ENCODE measurements around the gene EVC. TPM values are rescaled to one million over a fixed set of nuclear protein-coding genes. Genes with fewer than 3 reads are reported as not detected.
A peak's percentile ranks its signal among the peaks of the same experiment; 100 is the strongest.
"Not testable (repeated sequence)": the region's sequence is repeated elsewhere in the genome, so short reads cannot be mapped to it uniquely, and the experiment has no call there.

Gene EVC
- total RNA-seq, 2 donors from 2014 or later, result 7.2 TPM; not detected in 1

- not testable (repeated sequence) for H3K9me3 Mint-ChIP-seq; DNase-seq (ENCODE audit: low spot score); H3K4me3 Mint-ChIP-seq; H3K4me1 Mint-ChIP-seq (ENCODE audit: low read depth in 2 of 2); H3K36me3 Mint-ChIP-seq; ATAC-seq; H3K27ac Mint-ChIP-seq; H3K27me3 Mint-ChIP-seq
Observed at GRCh38 chr4:5837483-5837882, 126.5 kb downstream of the EVC start.

- DNase-seq (ENCODE audit: low spot score), result no peak
- Mint-ChIP-seq H3K9me3 (no peaks in the 10 kb centered on the region), H3K27me3 (peaks cover 0 to 8% of the 10 kb centered on the region in 2 donors), H3K27ac (no peak overlapping the region), H3K4me3 (no peak overlapping the region), H3K4me1 (ENCODE audit: low read depth in 2 of 2) (no peaks in the 10 kb centered on the region), H3K36me3 (no peaks in the 10 kb centered on the region)
- peak in 1 of 2 donors; percentile 28 for ATAC-seq
Observed at GRCh38 chr4:5839332-5839731, 128.3 kb downstream of the EVC start.

DNA sequence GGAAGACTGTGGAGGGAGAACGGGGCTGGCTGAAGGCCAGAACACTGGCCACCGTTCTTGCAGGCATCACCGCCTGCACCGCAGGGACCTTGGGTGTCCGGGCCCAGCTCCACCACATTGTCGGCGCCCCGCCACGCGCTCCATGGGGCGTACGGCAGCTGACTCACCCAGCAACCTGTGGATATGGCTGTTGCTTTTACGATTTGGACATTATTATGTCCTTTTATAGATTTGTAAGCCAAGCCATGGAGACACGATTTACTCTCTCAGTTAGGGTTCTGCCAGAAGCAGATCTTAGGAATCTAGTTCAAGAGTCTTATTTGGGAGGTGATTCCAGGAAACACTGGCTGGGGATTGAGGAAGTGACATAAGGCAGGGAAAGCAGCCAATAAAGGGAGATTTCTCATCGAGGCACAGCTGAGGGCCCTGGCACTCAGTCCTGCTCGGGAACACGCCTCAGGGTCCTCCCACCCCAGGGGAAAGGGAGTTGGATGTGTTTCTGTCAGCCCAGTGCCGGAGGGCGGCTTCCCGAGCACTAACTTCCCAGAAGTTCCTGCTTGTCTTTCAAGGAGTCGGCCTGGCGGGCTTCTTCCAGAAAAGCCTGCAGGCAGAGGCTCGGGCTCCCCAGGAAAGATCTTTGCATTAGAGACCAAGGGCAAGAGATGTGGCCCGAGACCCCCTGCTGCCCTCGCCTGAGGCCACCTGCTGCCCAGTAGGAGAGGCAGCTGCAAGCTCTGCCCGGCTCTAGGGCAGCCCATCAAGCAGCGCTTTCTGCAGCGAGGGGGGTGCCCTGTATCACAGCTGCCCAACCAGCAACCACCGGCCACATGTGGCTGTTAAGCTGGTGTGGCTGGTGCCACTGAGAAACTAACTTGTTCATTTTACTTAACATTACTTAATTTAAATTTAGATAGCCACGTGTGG, 129.0 kb downstream of the EVC start:
- Mint-ChIP-seq H3K36me3 (no peaks in the 10 kb centered on the region), H3K27me3 (peaks cover 0 to 8% of the 10 kb centered on the region in 2 donors), H3K4me1 (ENCODE audit: low read depth in 2 of 2) (no peaks in the 10 kb centered on the region), H3K9me3 (no peaks in the 10 kb centered on the region), H3K4me3 (no peak overlapping the region), H3K27ac (no peak overlapping the region)
- no peak for ATAC-seq
- no peak for DNase-seq (ENCODE audit: low spot score)

- Mint-ChIP-seq H3K27me3 (peaks cover 3 to 12% of the 10 kb centered on the region in 2 donors), H3K27ac (no peak overlapping the region), H3K36me3 (no peaks in the 10 kb centered on the region), H3K4me1 (ENCODE audit: low read depth in 2 of 2) (no peaks in the 10 kb centered on the region), H3K9me3 (no peaks in the 10 kb centered on the region), H3K4me3 (no peak overlapping the region)
- DNase-seq (ENCODE audit: low spot score), result no peak
- ATAC-seq, result no peak
Observed at GRCh38 chr4:5842456-5842855, 131.5 kb downstream of the EVC start.

DNA sequence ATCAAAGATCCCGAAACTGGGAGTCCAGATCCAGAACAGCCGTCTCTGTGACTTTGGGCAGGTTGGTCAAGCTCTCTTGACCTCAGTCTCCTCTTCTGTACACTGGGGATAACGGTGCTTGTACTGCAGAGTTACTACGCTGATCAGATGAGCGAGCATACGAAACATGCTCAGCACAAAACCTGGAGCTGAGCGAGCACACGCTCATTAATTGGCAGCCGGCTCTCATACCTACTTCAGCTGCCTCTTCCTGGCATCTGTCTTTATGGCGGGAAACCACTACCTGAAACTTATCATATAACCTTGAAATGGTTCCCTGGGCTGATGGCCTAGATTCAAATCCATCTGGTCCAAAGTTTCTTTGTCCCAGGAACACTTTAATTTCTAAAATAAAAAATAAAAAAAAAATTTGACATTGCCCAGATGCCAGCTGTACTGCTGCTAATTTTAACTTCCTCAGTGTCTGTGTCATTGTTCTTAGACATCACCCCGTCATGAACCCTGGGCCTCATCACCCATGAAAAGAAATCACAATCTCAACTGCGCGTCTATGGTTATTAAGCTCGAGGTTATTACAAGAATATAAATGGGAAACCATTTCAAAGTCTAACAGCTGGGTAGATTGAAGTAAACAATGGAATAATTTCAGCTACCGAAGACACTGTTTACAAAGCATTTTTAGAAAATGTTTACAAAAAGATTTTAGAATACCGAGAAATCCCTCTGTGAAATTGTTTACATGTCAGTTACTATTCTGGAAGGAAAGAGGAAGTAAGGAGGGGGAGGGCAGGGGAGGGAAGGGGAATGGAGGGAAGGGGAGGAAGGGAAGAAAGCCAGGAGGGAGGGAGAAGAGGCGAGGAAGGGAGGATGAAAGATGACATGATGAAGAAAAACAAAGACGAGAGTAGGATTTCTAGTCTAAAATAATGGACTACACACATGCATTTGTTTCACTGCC, 132.9 kb downstream of the EVC start:
- Mint-ChIP-seq H3K4me1 (ENCODE audit: low read depth in 2 of 2) (no peaks in the 10 kb centered on the region), H3K27me3 (peaks cover 8 to 26% of the 10 kb centered on the region in 2 donors), H3K9me3 (no peaks in the 10 kb centered on the region), H3K27ac (no peak overlapping the region), H3K36me3 (no peaks in the 10 kb centered on the region), H3K4me3 (no peak overlapping the region)
- no peak for DNase-seq (ENCODE audit: low spot score)
- no peak for ATAC-seq

GRCh38 chr4:5845035-5845905, 134.3 kb downstream of the EVC start:
- no peaks in the 10 kb centered on the region for H3K36me3 Mint-ChIP-seq
- ATAC-seq, result peak in 1 of 2 donors; percentile 25
- no peaks in the 10 kb centered on the region for H3K9me3 Mint-ChIP-seq
- no peak for DNase-seq (ENCODE audit: low spot score)
- no peaks in the 10 kb centered on the region for H3K4me1 Mint-ChIP-seq (ENCODE audit: low read depth in 2 of 2)
- H3K27me3 Mint-ChIP-seq, result peaks cover 10 to 40% of the 10 kb centered on the region in 2 donors
- H3K27ac Mint-ChIP-seq, result no peak overlapping the region
- H3K4me3 Mint-ChIP-seq, result no peak overlapping the region

- H3K4me1 Mint-ChIP-seq (ENCODE audit: low read depth in 2 of 2), result no peaks in the 10 kb centered on the region
- H3K27ac Mint-ChIP-seq, result no peak overlapping the region
- no peak overlapping the region for H3K4me3 Mint-ChIP-seq
- H3K36me3 Mint-ChIP-seq, result no peaks in the 10 kb centered on the region
- DNase-seq (ENCODE audit: low spot score) (no peak), ATAC-seq (no peak)
- H3K27me3 Mint-ChIP-seq, result peaks cover 16 to 57% of the 10 kb centered on the region in 2 donors
- H3K9me3 Mint-ChIP-seq, result no peaks in the 10 kb centered on the region
Observed at GRCh38 chr4:5851637-5852301, 140.8 kb downstream of the EVC start.

- Mint-ChIP-seq H3K4me3 (no peak overlapping the region), H3K27me3 (peaks cover 16 to 51% of the 10 kb centered on the region in 2 donors), H3K4me1 (ENCODE audit: low read depth in 2 of 2) (no peaks in the 10 kb centered on the region), H3K9me3 (no peaks in the 10 kb centered on the region), H3K36me3 (no peaks in the 10 kb centered on the region), H3K27ac (no peak overlapping the region)
- DNase-seq (ENCODE audit: low spot score) (no peak), ATAC-seq (no peak)
Observed at GRCh38 chr4:5852523-5853202, 141.7 kb downstream of the EVC start.

DNA sequence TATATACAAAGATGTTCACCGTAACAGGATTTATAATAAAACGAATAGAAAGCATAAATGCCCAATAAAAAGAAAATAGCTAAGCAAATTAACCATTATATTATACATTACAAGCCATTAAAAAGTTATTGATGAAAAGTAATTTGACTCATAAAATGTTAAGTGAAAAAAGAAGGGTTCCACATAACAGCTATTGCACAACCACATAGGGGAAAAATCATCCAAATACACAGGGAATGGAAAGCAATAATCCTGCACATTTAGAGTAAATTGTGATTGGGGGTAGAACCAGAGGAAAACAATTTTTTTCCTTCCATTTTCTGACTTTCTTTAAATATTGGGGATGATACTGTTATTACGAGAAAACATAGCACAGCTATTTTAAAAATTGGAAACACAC, 143.9 kb downstream of the EVC start:
- no peaks in the 10 kb centered on the region for H3K4me1 Mint-ChIP-seq (ENCODE audit: low read depth in 2 of 2)
- H3K27ac Mint-ChIP-seq, result no peak overlapping the region
- no peak overlapping the region for H3K4me3 Mint-ChIP-seq
- peaks cover 9 to 28% of the 10 kb centered on the region in 2 donors for H3K27me3 Mint-ChIP-seq
- no peaks in the 10 kb centered on the region for H3K9me3 Mint-ChIP-seq
- ATAC-seq (no peak), DNase-seq (ENCODE audit: low spot score) (no peak)
- H3K36me3 Mint-ChIP-seq, result no peaks in the 10 kb centered on the region

GRCh38 chr4:5856362-5856761, 145.4 kb downstream of the EVC start:
- not testable (repeated sequence) for DNase-seq (ENCODE audit: low spot score); H3K9me3 Mint-ChIP-seq; H3K4me3 Mint-ChIP-seq; H3K4me1 Mint-ChIP-seq (ENCODE audit: low read depth in 2 of 2); ATAC-seq; H3K27ac Mint-ChIP-seq; H3K36me3 Mint-ChIP-seq
- H3K27me3 Mint-ChIP-seq, result peaks cover 1 to 15% of the 10 kb centered on the region in 2 donors

- peaks cover 3 to 12% of the 10 kb centered on the region in 2 donors for H3K27me3 Mint-ChIP-seq
- no peak overlapping the region for H3K27ac Mint-ChIP-seq
- H3K9me3 Mint-ChIP-seq, result no peaks in the 10 kb centered on the region
- DNase-seq (ENCODE audit: low spot score), result no peak
- H3K4me3 Mint-ChIP-seq, result no peak overlapping the region
- ATAC-seq, result no peak
- H3K4me1 Mint-ChIP-seq (ENCODE audit: low read depth in 2 of 2), result no peaks in the 10 kb centered on the region
- no peaks in the 10 kb centered on the region for H3K36me3 Mint-ChIP-seq
Observed at GRCh38 chr4:5857199-5857598, 146.2 kb downstream of the EVC start.

DNA sequence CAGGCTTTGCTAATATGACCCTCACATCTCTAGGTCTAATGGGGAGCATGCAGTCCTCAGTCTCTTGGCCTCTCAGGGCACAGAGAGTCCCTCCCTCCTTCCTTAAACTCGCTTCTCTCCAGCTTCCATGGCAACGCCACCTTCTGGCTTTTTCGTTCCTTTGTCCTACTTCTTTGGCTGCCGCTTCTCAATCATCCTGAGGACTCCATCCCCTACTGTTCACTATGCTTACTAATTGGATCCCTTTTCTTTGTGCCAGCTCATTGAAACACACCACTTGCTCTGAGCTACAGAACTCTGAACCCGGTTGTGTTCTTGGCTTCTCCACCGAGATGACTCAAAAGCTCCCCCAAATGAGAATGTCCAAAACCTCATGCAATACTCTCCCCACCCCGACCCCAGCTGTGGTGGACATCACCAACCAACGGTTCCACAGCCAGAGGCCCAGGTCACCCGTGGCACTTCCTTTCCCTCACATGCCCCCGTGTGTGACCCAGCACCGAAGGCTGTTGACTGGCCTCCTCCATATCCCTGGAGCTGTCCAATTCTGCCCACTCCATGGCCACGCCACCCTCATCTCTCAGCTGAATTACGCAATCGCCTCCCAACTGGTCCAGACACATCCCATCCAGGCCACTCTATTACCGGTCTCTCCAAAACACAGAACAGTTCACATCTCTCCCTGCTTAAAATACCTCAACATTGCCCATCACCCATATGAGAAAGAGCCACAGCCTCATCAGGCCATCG, 147.2 kb downstream of the EVC start:
- Mint-ChIP-seq H3K27ac (no peak overlapping the region), H3K4me1 (ENCODE audit: low read depth in 2 of 2) (peaks cover 0 to 1% of the 10 kb centered on the region in 2 donors), H3K36me3 (no peaks in the 10 kb centered on the region), H3K4me3 (no peak overlapping the region), H3K9me3 (no peaks in the 10 kb centered on the region), H3K27me3 (peaks cover 4 to 8% of the 10 kb centered on the region in 2 donors)
- DNase-seq (ENCODE audit: low spot score) (no peak), ATAC-seq (no peak)

All from natural killer cell treated with Interleukin-12 subunit alpha and Interleukin-12 subunit beta and Interleukin-15 and Interleukin-18, amount 100 ng/mL, for 72 hours (primary cell).